ENCODE data around the gene TKTL1.
"Not testable (repeated sequence)": the region's sequence is repeated elsewhere in the genome, so short reads cannot be mapped to it uniquely, and the experiment has no call there.

The TKTL1 gene

GRCh38 chrX:154295664-154296310 is at the start of gene TKTL1:
Gene TKTL1 (plus strand): TSS chrX:154295795. CDS start chrX:154295860, 65 bp downstream.
- no peak for DNase-seq

DNA sequence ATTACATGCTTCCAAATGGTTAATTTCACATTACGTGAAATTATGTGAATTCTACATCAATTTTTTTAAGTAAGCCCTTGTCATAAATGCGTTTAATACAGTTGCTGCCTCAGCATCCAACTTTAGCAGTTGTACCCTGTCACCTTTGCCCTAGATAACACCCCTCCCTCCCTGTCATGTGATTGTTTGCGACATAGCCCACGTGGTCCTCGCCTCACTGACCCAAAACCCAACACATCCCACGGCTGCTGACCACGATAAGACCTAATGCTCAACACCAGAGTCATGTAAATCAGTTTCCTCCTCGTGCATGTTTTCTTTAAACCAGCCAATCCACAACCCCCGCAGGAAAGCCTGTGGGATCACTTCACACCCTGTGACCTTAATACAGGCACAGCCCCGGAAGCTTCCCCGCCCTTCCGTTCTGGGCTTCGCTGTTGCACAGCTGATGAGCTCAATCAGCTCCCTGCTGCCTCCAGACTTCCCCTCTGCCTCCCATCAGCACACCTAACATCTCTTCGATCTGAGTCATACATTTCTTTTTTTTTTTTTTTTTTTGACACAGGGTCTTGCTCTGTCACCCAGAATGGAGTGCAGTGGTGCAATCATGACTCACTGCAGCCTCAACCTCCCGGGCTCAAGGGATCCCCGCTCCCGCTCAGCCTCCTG is 48.1 kb upstream of the TKTL1 start:
- not testable (repeated sequence) for DNase-seq

GRCh38 chrX:154248076-154248475 is 47.5 kb upstream of the TKTL1 start:
- not testable (repeated sequence) for DNase-seq

DNA sequence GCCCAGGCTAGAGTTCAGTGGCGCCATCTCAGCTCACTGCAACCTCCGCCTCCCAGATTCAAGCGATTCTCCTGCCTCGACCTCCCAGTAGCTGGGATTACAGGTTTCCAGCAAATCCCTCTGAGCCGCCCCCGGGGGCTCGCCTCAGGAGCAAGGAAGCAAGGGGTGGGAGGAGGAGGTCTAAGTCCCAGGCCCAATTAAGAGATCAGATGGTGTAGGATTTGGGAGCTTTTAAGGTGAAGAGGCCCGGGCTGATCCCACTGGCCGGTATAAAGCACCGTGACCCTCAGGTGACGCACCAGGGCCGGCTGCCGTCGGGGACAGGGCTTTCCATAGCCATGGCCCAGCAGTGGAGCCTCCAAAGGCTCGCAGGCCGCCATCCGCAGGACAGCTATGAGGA is 38.3 kb upstream of the TKTL1 start, which contains the start of gene OPN1MW3:
Gene OPN1MW3 (plus strand): TSS at position 301 of the 400 bp plus-strand sequence. CDS start 38 bp downstream, at position 339.
- not testable (repeated sequence) for DNase-seq

GRCh38 chrX:154258711-154259110 is 36.9 kb upstream of the TKTL1 start:
- not testable (repeated sequence) for DNase-seq

DNA sequence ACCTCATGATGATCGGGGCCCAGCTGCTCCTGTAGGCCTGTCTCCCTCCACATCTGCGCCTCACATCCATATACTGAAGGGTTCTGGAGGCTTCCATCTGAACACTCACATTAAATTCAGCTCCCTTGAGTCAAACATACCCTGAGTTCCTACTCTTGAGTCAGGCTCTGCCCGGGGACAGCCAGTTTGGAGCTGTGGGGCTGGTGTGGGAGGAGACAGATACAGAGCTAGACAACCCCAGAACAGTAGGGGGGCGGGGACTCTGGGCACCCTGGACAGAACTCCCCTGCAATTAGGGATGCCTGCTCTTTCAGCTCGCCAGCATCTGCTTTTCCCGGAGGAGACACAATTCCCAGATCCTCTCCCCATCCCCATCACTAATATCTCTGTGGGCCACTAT is 32.5 kb upstream of the TKTL1 start:
- DNase-seq: not testable (repeated sequence)

DNA sequence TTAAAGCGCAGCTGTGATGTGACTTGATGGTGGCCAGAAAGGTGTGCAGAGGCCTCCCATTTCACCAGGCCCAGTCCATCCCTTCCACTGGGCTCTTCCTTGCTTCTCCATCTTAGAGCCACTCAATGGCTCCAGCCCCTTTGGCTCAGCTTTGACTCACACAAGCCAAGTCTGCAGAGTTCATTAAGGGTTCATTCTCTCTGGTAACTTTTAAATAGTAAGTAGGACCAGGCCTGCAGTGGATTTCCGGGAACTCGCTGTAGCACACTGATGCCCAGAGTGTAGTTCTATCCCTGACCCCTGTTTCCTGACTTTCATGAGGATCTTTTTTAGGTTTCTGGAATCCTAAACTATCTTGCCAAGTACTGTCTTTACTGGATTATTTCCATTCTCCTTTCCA is 26.4 kb upstream of the TKTL1 start:
- not testable (repeated sequence) for DNase-seq

DNA sequence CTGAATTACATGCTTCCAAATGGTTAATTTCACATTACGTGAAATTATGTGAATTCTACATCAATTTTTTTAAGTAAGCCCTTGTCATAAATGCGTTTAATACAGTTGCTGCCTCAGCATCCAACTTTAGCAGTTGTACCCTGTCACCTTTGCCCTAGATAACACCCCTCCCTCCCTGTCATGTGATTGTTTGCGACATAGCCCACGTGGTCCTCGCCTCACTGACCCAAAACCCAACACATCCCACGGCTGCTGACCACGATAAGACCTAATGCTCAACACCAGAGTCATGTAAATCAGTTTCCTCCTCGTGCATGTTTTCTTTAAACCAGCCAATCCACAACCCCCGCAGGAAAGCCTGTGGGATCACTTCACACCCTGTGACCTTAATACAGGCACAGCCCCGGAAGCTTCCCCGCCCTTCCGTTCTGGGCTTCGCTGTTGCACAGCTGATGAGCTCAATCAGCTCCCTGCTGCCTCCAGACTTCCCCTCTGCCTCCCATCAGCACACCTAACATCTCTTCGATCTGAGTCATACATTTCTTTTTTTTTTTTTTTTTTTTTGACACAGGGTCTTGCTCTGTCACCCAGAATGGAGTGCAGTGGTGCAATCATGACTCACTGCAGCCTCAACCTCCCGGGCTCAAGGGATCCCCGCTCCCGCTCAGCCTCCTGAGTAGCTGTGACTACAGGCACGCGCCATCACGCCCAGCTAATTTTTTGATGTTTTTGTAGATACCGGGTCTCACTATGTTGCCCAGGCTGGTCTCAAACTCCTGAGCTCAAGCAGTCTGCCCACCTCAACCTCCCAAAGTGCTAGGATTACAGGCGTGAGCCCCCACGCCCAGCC is 10.9 kb upstream of the TKTL1 start:
- not testable (repeated sequence) for DNase-seq

DNA sequence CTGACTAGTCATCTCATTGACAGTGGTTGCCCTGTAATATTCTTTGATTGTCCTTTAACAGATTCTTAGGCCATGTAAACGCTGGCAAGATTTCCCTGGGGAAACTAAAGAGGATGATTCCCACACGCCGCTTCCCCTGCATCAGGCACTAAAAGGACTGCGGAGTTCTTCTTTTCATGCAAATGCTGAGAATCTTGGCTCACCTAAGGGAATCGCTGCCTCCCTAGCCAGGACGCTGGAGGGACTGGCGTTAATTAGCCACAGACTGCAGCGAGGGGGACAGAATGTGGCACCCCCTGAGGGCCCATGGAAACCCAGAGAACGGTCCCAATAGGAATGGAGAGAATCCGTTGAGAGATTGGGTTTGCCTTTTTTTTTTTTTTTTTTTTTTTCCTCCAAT is 9.2 kb upstream of the TKTL1 start:
- DNase-seq: not testable (repeated sequence)

DNA sequence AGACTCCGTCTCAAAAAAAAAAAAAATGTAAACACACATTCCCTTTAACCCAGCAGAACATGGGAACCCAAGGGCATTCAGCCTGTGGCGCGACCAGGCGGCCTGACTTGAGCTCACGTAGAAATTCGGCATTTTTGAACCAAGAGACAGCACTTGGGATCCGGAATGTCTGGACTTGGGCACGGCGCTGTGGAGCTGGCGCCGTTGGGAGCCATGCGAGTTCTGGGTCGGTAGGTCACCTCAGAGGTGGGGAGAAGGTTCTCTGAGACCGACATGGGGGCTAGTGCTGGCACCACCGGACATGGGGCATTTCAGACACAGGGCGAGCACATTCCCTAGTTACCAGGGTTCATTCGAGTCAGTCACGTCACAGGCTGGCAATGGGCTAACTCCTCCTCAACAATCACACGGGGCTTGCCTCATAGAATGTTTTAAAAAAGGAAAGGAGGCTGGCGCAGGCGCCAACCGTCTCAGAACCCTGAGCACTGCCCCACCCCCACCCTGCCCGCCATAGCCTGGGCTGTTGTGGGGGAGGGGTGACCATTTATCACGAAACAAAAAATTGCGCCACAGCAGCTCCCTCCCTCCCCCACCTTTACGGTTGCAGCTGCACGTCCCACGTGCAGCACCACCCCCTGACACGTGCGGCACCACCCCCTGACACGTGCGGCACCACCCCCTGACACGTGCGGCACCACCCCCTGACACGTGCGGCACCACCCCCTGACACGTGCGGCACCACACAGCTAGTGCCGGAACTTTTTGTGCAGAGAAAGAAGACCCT is 612 bp upstream of the TKTL1 start, which contains the start of gene TEX28:
Gene TEX28 (minus strand): TSS at position 334 of the 784 bp plus-strand sequence. CDS start 3,007 bp downstream, outside the sequence.
- DNase-seq: no peak

DNA sequence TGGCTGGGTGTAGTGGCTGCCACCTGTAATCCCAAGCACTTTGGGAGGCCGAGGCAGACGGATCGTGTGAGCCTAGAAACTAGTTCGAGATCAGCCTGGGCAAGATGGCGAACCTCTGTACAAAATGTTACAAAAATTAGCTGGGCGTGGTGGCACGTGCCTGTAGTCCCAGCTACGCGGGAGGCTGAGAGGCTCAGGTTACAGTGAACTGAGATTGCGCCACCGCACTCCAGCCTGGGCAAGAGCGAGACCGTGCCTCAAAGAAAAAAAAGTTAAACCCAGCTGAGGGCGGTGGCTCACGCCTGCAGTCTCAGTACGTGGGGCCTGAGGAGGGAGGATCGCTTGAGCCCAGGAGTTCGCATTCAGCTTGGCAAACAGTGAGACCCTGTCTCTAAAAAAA is 1.1 kb downstream of the TKTL1 start:
- no peak for DNase-seq

- DNase-seq: no peak
Observed at GRCh38 chrX:154298312-154298711, 2.7 kb downstream of the TKTL1 start.

- no peak for DNase-seq
Observed at GRCh38 chrX:154300816-154301215, 5.2 kb downstream of the TKTL1 start.

- not testable (repeated sequence) for DNase-seq
Observed at GRCh38 chrX:154302998-154303397, 7.4 kb downstream of the TKTL1 start.

DNA sequence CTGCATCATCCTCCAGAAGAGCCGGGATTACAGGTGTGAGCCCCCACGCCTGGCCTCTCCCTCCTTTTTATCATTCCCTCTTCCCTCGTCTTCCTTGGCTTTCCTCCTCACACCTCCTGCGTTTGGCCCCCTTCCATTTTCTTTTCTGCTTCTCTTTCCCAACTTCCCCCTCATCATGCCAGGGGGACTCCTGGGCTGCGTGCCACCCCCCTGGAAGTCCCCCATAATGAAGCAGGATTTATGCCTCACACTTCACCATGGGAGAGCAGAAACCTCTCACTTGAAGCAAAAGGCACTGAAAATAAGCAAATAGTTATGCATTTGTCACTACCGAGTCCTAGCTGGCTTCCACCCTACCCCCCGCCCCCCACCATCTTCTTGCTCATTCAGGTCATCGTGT is 7.9 kb downstream of the TKTL1 start:
- no peak for DNase-seq

- DNase-seq: no peak
Observed at GRCh38 chrX:154304846-154305245, 9.3 kb downstream of the TKTL1 start.

GRCh38 chrX:154305541-154306205 is 10.1 kb downstream of the TKTL1 start:
- no peak for DNase-seq

GRCh38 chrX:154307202-154307601 is 11.6 kb downstream of the TKTL1 start:
- no peak for DNase-seq

GRCh38 chrX:154308108-154308946 is 12.7 kb downstream of the TKTL1 start:
- peak; percentile 74 for DNase-seq

- no peak for DNase-seq
Observed at GRCh38 chrX:154309041-154309775, 13.6 kb downstream of the TKTL1 start.
